Activated CD8-positive, alpha-beta memory T cell treated with anti-CD3 and anti-CD28 coated beads for 4 hours (primary cell): ENCODE measurements around the gene SH2D6.

ENCODE experiments used
- DNase-seq, 2 donors: peaks; one replicate each; pipeline ENCODE4 v3.0.0-alpha.2; 2020; ENCODE audit warnings: low read depth in 2 of 2

Gene SH2D6

GRCh38 chr2:85421260-85422071, 3.0 kb downstream of the SH2D6 start:
- no peak for DNase-seq

- no peak for DNase-seq
Observed at GRCh38 chr2:85422072-85422457, 3.6 kb downstream of the SH2D6 start.

DNA sequence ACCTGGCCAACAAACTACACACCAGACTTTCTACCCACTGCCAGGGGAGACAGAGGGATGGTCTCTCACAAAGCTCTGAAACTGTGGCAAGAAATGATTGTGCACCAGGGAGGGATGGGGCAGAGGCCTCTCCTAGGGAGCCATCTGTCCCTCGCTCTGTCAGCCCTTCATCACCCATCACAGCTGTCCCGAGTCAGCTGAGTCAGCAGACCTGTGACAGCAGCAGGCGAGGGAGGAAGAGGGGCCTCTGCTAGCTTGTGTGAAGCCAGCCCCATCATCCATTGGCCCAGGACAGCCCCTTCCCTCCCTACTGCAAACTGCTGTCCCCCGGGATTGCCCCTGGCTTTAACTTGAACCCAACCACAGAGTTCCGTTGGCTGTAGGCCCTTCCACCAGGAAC, 5.0 kb downstream of the SH2D6 start:
- no peak for DNase-seq

DNA sequence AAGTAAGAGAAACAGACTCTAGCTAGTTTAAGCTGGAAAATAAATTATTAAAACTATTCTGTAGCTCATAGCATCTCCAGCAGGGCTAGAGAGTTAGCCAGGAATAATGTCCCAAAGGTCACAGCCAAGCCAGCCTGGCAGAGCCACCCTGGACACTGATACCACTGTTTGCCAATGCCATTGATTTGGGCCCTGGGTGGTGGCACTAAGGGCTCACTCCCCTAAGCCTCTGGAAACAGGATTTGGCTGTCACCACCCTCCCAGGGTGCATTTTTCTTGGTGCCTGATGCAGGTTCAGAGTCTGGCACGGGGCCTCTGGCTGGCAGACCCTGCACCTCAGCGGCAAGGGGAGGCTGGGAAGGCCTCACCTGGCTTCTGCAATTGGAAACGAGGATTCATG, 7.1 kb downstream of the SH2D6 start:
- DNase-seq: no peak

DNA sequence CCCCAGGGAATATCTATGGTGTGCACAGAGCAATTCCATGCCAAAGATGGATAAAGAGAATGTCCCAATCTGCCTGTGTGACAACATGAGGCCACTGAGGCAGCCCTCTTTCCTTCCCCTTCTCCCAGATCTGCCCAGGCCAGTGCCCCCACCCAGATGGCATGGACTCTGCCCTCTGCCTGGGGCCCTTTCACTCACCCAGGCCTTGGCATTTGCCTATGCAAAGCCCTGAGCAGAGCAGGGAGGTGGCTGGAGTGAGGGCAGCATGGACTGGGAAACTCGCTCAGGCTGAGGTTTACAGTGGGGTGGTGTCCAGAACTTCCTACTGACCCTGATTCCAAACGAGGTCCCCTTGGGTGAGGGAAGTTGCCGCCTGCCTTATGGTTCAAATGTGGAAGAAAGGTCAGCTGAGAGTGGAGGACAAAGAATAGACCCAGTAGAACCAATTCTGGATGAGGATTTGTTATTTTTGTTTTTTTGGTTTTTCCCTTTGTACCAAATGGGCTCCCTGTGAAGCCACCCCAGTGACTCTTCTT, 8.9 kb downstream of the SH2D6 start:
- DNase-seq: no peak

GRCh38 chr2:85428343-85428881, 9.9 kb downstream of the SH2D6 start:
- DNase-seq: no peak

DNA sequence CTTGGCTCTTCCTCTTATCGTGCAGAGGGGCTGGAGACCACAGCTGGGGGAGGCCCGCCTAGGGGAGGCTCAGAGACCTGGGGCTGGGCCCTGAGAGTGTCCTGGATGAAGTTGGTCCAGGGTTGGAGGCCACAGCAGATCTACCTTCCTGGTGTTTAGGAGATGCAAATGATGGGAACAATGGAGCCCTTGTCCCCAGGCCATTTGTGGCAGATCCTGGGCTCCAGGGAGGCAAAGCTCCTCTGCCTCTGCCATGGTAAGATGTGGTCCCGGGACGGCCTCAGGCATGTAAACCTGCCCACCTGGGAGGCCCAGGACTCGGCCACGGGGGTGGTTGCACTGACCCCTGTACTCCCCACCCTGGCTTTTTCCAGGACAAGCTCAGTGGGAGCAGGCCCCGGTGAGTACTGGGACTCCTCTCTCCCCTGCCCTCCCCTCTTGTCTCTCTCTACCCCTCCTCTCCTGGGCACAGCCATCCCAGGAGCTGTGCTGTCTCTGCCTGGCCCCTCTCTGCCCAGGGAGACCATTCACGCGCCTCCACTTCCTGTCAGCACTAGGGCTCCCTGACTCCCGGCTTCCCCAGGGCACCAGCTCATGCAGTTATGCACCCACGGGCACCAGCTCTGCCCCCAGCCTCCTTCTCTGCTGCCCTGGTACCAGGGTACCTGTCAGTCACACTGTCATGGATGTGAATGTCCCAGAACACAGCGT, 10.9 kb downstream of the SH2D6 start:
- no peak for DNase-seq

- no peak for DNase-seq
Observed at GRCh38 chr2:85429924-85430289, 11.4 kb downstream of the SH2D6 start.

GRCh38 chr2:85430752-85431569, 12.4 kb downstream of the SH2D6 start:
- DNase-seq: no peak

DNA sequence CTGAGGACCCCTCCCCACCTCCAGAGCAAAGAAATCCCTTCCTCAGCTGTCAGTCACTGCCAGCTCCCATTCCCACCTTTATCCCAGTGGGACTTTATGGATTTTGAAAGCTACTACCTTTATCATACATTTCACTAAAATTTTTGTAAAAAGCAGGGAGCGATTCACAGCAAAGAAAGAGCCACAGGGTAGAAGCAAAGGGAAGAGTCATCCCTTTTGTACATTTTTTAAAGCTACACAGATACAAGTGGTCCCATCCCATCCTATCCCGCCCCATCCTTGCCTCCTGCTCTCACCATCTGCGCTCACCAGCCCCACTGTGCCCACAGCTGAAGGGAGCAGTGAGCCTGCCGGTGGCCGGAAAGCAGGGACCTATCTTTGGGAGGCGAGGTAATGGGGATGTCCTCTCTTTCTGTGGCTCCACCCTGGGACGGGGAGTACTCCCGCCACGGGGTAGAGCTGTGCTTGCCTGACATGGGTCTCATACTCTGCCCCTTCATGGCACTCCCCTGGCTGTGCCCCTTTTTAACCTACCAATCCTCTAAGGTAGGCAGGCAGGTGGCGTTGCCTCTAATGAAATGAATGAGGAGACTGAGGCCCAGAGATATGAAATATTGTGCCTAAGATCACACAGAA, 13.2 kb downstream of the SH2D6 start:
- DNase-seq: no peak

- no peak for DNase-seq
Observed at GRCh38 chr2:85433511-85434089, 15.1 kb downstream of the SH2D6 start.

- DNase-seq: no peak
Observed at GRCh38 chr2:85434696-85435095, 16.2 kb downstream of the SH2D6 start.

- no peak for DNase-seq
Observed at GRCh38 chr2:85435220-85435958, 16.9 kb downstream of the SH2D6 start.

- no peak for DNase-seq
Observed at GRCh38 chr2:85435981-85436835, 17.7 kb downstream of the SH2D6 start.

DNA sequence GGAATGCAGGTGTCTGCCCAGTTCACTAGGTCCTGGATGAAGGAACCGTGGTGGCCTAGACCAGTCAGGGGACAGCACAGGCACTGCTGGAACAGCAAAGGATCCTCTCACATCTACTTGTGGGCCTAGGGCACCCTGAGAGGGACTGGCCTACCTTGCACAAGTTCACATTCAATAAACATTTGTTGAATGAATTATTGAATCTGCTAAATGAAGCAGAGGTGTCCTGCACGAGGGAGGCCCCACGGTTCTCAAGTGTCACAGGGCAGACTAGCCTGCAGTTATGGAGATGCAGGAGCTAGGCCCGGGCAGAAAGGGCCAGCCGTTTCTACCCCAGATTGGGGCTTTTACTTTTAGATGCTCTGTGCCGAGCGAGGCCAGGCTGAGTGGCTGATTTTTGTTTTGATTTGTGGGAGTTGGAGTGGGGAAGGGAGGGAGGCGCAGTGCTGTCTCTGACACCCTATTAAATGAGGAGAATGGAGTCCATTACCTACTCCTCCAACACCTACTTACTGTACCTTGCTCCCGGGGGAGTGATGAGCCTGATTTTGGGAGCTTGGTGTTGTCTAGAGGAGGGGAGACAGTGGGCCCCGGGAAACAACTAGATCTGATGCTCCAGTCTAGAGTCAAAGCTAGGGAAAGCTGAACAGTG, 18.4 kb downstream of the SH2D6 start:
- DNase-seq: no peak

DNA sequence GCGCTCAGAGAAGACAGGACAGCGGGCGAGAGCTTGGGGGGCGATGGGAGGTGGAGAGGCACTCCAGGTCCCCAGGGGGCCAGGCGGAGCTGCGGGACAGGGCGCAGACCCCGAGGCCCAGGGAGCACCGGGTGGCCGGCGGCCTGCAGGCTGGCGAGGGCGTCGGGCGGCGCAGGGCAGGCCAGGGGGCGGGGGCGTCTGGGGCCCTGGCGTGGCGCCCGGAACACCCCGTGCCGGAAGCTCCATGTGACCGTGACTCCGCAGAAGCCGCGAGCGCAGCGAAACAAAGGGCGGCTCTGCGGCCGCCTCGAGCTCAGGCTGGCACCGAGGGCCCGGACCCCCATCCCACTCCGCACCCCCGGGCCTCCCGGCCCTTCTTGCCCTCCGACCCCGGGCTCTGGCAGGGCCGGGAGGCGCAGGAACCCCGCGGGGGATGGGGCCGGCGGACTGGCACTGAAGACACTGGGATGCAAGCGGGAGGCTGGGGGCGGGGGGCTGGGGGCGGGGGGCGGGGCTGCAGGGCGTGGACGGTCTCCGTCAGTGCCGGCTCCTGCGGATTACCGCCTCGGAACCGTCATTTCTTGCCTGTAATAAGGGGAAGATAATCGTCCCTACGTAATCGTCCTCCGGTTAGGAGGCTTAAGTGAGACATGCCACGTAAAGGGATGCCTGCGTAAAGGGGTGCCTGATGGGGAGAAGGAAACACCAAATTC, 19.1 kb downstream of the SH2D6 start:
- peak; percentile 40 to 55 for DNase-seq

GRCh38 chr2:85438201-85439024, 19.9 kb downstream of the SH2D6 start:
- no peak for DNase-seq
